SK-N-SH treated with all-trans-retinoic acid at 6 μM for 48 hours (cell line): ENCODE results near the gene MT2A.

Experiments used
- ATAC-seq: fragments of 200-7000 bp; cut with Tn5 transposase; 3 replicates; pipeline ENCODE4 v1.9.1; 2020; ENCODE audit warnings: mild to moderate bottlenecking, moderate library complexity
- BACH2 ChIP-seq: fragments of 250-450 bp; sonication (Bioruptor Pico); IDR thresholded peaks from 2 replicates; pipeline ENCODE4 v1.9.0; 2021; ENCODE audit warnings: mild to moderate bottlenecking, borderline replicate concordance
- CSDC2 ChIP-seq: fragments of 250-450 bp; sonication (Bioruptor Pico); IDR thresholded peaks from 2 replicates; pipeline ENCODE4 v1.5.0; 2020; ENCODE audit warnings: mild to moderate bottlenecking, moderate library complexity
- ESRRG ChIP-seq: fragments of 250-450 bp; sonication (Bioruptor Pico); IDR thresholded peaks from 2 replicates; pipeline ENCODE4 v1.6.1; 2021; ENCODE audit warnings: mild to moderate bottlenecking
- GLIS3 ChIP-seq: fragments of 250-450 bp; sonication (Bioruptor Pico); IDR thresholded peaks from 2 replicates; pipeline ENCODE4 v1.5.0; 2020; ENCODE audit warnings: mild to moderate bottlenecking, moderate library complexity
- ISL1 ChIP-seq: fragments of 250-450 bp; sonication (Bioruptor Pico); IDR thresholded peaks from 2 replicates; pipeline ENCODE4 v2.1.2; 2022; ENCODE audit warnings: mild to moderate bottlenecking, moderate library complexity
- OSR1 ChIP-seq: fragments of 250-450 bp; sonication (Bioruptor Pico); IDR thresholded peaks from 2 replicates; pipeline ENCODE4 v1.8.0; 2022; ENCODE audit warnings: moderate library complexity, mild to moderate bottlenecking, inconsistent platforms
- POU6F1 ChIP-seq: fragments of 250-450 bp; sonication (Bioruptor Pico); IDR thresholded peaks from 2 replicates; pipeline ENCODE4 v1.8.0; 2021; ENCODE audit warnings: low read depth, mild to moderate bottlenecking, moderate library complexity, borderline replicate concordance
- PPARA ChIP-seq: fragments of 250-450 bp; sonication (Bioruptor Pico); IDR thresholded peaks from 2 replicates; pipeline ENCODE4 v1.5.0; 2020; ENCODE audit warnings: mild to moderate bottlenecking, borderline replicate concordance
- RARB ChIP-seq: fragments of 250-450 bp; sonication (Bioruptor Pico); IDR thresholded peaks from 2 replicates; pipeline ENCODE4 v1.8.0; 2021; ENCODE audit warnings: mild to moderate bottlenecking, moderate library complexity
- SNAI2 ChIP-seq: fragments of 250-450 bp; sonication (Bioruptor Pico); IDR thresholded peaks from 2 replicates; pipeline ENCODE4 v1.5.0; 2020; ENCODE audit warnings: mild to moderate bottlenecking, moderate library complexity
- TCF4 ChIP-seq: fragments of 250-450 bp; sonication (Bioruptor Pico); IDR thresholded peaks from 2 replicates; pipeline ENCODE4 v1.8.0; 2021; ENCODE audit warnings: mild to moderate bottlenecking, moderate library complexity, borderline replicate concordance
- TOX ChIP-seq: fragments of 250-450 bp; sonication (Bioruptor Pico); IDR thresholded peaks from 2 replicates; pipeline ENCODE4 v1.8.0; 2021; ENCODE audit warnings: mild to moderate bottlenecking, moderate library complexity, borderline replicate concordance
- ZC3H10 ChIP-seq: fragments of 250-450 bp; sonication (Bioruptor Pico); IDR thresholded peaks from 2 replicates; pipeline ENCODE4 v1.5.1; 2021; ENCODE audit warnings: mild to moderate bottlenecking, moderate library complexity
- ZFP3 ChIP-seq: fragments of 250-450 bp; sonication (Bioruptor Pico); IDR thresholded peaks from 2 replicates; pipeline ENCODE4 v1.5.0; 2020; ENCODE audit warnings: mild to moderate bottlenecking, moderate library complexity
- ZNF565 ChIP-seq: fragments of 450-650 bp; formaldehyde crosslinking; conservative IDR thresholded peaks from 2 replicates; pipeline ENCODE4 v1.5.0; 2020; ENCODE audit warnings: low read depth, mild to moderate bottlenecking, moderate library complexity
- ZNF8 ChIP-seq: fragments of 450-650 bp; formaldehyde crosslinking; IDR thresholded peaks from 2 replicates; pipeline ENCODE4 v1.5.0; 2020; ENCODE audit warnings: mild to moderate bottlenecking, moderate library complexity
- TF ChIP-seq, protein P1 (sequence below): fragments of 250-450 bp; sonication (Bioruptor Pico); IDR thresholded peaks from 2 replicates; pipeline ENCODE4 v1.5.1; 2021; ENCODE audit warnings: mild to moderate bottlenecking, moderate library complexity
- TF ChIP-seq, protein P2 (sequence below): fragments of 250-450 bp; sonication (Bioruptor Pico); IDR thresholded peaks from 2 replicates; pipeline ENCODE4 v1.5.0; 2020; ENCODE audit warnings: mild to moderate bottlenecking, moderate library complexity
- TF ChIP-seq, protein P3 (sequence below): fragments of 250-450 bp; sonication (Bioruptor Pico); IDR thresholded peaks from 2 replicates; pipeline ENCODE4 v1.8.0; 2020; ENCODE audit warnings: mild to moderate bottlenecking, moderate library complexity, borderline replicate concordance
- TF ChIP-seq, protein P4 (sequence below): fragments of 250-450 bp; sonication (Bioruptor Pico); IDR thresholded peaks from 2 replicates; pipeline ENCODE4 v1.5.1; 2020; ENCODE audit warnings: low read depth, mild to moderate bottlenecking, moderate library complexity

The MT2A gene

DNA sequence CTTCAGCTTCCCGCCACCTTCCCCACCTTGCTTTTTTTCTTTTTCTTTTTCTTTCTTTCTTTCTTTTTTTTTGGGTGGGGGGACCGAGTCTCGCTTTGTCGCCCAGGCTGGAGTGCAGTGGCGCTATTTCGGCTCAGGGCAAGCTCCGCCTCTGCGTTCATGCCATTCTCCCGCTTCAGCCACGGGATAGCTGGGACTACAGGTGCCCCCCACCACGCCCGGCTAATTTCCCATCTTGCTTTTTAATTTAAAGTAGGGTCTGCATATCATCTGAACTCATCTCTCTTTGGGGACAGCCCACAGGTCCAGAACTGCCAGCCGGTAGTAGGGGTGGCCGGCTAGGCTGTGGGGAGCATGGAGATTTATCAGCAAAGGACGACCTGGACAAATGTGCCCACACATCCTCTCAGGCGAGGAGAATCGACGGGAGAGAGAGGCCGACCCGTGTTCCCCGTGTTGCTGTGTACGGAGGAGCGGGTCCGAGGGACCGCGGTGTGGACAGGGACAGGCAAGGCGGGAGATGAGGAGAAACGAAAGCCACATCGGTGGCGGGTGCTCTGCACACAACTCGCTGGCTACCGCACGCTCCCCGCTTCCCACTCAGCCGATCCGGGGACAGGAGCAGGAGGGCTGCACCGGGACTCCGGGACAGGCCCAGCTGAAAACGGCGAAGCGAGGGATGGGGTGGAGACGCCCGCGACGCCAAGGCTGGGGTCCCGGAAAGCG lies 26.5 kb downstream of the MT2A start:
- TF ChIP-seq PPARA (CRISPR knock-in tag) (no peak), ZNF565 (CRISPR knock-in tag) (no peak), OSR1 (CRISPR knock-in tag) (no peak), SNAI2 (CRISPR knock-in tag) (no peak), ISL1 (no peak), TCF4 (CRISPR knock-in tag) (no peak), ESRRG (CRISPR knock-in tag) (no peak), TOX (no peak), ZNF8 (CRISPR knock-in tag) (no peak), BACH2 (CRISPR knock-in tag) (no peak), ZC3H10 (CRISPR knock-in tag) (no peak), GLIS3 (no peak), ZFP3 (no peak), POU6F1 (CRISPR knock-in tag) (no peak), CSDC2 (CRISPR knock-in tag) (no peak), RARB (CRISPR knock-in tag) (no peak)
- TF ChIP-seq, protein P1, sequence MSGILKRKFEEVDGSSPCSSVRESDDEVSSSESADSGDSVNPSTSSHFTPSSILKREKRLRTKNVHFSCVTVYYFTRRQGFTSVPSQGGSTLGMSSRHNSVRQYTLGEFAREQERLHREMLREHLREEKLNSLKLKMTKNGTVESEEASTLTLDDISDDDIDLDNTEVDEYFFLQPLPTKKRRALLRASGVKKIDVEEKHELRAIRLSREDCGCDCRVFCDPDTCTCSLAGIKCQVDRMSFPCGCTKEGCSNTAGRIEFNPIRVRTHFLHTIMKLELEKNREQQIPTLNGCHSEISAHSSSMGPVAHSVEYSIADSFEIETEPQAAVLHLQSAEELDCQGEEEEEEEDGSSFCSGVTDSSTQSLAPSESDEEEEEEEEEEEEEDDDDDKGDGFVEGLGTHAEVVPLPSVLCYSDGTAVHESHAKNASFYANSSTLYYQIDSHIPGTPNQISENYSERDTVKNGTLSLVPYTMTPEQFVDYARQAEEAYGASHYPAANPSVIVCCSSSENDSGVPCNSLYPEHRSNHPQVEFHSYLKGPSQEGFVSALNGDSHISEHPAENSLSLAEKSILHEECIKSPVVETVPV (CRISPR knock-in tag), result no peak
- TF ChIP-seq, protein P2, sequence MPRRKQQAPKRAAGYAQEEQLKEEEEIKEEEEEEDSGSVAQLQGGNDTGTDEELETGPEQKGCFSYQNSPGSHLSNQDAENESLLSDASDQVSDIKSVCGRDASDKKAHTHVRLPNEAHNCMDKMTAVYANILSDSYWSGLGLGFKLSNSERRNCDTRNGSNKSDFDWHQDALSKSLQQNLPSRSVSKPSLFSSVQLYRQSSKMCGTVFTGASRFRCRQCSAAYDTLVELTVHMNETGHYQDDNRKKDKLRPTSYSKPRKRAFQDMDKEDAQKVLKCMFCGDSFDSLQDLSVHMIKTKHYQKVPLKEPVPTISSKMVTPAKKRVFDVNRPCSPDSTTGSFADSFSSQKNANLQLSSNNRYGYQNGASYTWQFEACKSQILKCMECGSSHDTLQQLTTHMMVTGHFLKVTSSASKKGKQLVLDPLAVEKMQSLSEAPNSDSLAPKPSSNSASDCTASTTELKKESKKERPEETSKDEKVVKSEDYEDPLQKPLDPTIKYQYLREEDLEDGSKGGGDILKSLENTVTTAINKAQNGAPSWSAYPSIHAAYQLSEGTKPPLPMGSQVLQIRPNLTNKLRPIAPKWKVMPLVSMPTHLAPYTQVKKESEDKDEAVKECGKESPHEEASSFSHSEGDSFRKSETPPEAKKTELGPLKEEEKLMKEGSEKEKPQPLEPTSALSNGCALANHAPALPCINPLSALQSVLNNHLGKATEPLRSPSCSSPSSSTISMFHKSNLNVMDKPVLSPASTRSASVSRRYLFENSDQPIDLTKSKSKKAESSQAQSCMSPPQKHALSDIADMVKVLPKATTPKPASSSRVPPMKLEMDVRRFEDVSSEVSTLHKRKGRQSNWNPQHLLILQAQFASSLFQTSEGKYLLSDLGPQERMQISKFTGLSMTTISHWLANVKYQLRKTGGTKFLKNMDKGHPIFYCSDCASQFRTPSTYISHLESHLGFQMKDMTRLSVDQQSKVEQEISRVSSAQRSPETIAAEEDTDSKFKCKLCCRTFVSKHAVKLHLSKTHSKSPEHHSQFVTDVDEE (CRISPR knock-in tag), result no peak
- TF ChIP-seq, protein P3, sequence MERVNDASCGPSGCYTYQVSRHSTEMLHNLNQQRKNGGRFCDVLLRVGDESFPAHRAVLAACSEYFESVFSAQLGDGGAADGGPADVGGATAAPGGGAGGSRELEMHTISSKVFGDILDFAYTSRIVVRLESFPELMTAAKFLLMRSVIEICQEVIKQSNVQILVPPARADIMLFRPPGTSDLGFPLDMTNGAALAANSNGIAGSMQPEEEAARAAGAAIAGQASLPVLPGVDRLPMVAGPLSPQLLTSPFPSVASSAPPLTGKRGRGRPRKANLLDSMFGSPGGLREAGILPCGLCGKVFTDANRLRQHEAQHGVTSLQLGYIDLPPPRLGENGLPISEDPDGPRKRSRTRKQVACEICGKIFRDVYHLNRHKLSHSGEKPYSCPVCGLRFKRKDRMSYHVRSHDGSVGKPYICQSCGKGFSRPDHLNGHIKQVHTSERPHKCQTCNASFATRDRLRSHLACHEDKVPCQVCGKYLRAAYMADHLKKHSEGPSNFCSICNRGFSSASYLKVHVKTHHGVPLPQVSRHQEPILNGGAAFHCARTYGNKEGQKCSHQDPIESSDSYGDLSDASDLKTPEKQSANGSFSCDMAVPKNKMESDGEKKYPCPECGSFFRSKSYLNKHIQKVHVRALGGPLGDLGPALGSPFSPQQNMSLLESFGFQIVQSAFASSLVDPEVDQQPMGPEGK (CRISPR knock-in tag), result no peak
- TF ChIP-seq, protein P4, sequence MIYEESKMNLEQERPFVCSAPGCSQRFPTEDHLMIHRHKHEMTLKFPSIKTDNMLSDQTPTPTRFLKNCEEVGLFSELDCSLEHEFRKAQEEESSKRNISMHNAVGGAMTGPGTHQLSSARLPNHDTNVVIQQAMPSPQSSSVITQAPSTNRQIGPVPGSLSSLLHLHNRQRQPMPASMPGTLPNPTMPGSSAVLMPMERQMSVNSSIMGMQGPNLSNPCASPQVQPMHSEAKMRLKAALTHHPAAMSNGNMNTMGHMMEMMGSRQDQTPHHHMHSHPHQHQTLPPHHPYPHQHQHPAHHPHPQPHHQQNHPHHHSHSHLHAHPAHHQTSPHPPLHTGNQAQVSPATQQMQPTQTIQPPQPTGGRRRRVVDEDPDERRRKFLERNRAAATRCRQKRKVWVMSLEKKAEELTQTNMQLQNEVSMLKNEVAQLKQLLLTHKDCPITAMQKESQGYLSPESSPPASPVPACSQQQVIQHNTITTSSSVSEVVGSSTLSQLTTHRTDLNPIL, result no peak
- peak; percentile 20 for ATAC-seq

DNA sequence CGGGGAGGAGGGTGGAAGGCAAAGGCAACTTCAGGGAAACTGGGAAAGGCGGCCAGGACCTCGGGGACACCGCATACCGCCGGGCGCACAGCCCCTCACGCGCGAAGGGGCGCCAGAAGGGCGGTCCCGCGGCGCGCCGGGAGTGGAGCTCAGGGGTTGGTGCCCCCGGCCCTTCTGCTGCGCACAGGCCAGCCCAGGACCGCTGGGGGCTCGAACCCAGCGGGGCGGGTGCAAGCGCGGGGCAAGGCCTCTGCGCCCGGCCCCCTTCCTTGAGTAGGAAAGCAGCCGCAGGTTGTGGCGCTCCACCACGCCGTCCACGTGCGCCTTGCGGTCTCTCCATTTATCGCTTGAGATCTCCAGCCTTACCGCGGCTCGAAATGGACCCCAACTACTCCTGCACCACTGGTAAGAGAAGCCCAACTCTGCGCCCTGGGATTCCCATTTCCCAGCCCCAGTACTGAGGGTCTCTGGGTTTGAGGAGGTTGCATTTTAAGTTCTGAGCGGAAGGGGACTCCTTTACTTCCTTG lies 27.1 kb downstream of the MT2A start:
- no peak for ATAC-seq
- TF ChIP-seq PPARA (CRISPR knock-in tag) (no peak), BACH2 (CRISPR knock-in tag) (no peak), POU6F1 (CRISPR knock-in tag) (no peak)
